Small intestine (tissue), 7 donors: ENCODE results near the gene RER1. TPM values are rescaled to one million over a fixed set of nuclear protein-coding genes. Genes with fewer than 3 reads are reported as not detected.

Experiments used
- DNase-seq, 2 donors: peaks; one replicate each; pipeline versions ENCODE4 v3.0.0 to v3.0.0-alpha.2; 2013
- FAIRE-seq: peaks from 2 replicates; lab custom pipeline; 2012; peaks lifted over from hg19 to GRCh38; lab: Jason Lieb, UNC
- H3K27ac ChIP-seq, 3 donors: one replicate each; pipeline ENCODE4 v1.5.1; 2013; ENCODE audit warnings: low read length in 2 of 3, mild to moderate bottlenecking in 2 of 3, control low read depth in 1 of 3, inconsistent platforms in 1 of 3, low read depth in 1 of 3, moderate library complexity in 1 of 3
- H3K27me3 ChIP-seq, 3 donors: one replicate each; pipeline ENCODE4 v1.6.1; 2013; ENCODE audit warnings: low read length in 3 of 3, inconsistent platforms in 1 of 3; ENCODE audit not compliant: control insufficient read depth in 3 of 3, insufficient read depth in 3 of 3
- H3K36me3 ChIP-seq, 3 donors: one replicate each; pipeline ENCODE4 v1.6.1; 2013; ENCODE audit warnings: low read length in 3 of 3, inconsistent platforms in 1 of 3, low read depth in 1 of 3, mild to moderate bottlenecking in 1 of 3, moderate library complexity in 1 of 3; ENCODE audit not compliant: control insufficient read depth in 3 of 3, insufficient read depth in 2 of 3
- H3K4me1 ChIP-seq, 3 donors: one replicate each; pipeline ENCODE4 v1.6.1; 2013; ENCODE audit warnings: low read length in 2 of 3, inconsistent platforms in 1 of 3, low read depth in 1 of 3, mild to moderate bottlenecking in 1 of 3, moderate library complexity in 1 of 3; ENCODE audit not compliant: control insufficient read depth in 3 of 3, insufficient read depth in 2 of 3
- H3K4me3 ChIP-seq, 3 donors: one replicate each; pipeline ENCODE4 v1.5.1; 2013; ENCODE audit warnings: low read length in 3 of 3, control low read depth in 1 of 3, inconsistent platforms in 1 of 3, low read depth in 1 of 3, mild to moderate bottlenecking in 1 of 3, moderate library complexity in 1 of 3
- H3K9me3 ChIP-seq, 2 donors: one replicate each; pipeline ENCODE4 v1.6.1; 2013; ENCODE audit warnings: low read depth in 1 of 2, low read length in 1 of 2; ENCODE audit not compliant: control insufficient read depth in 2 of 2, insufficient read depth in 1 of 2
- WGBS, 3 donors: extraction: QIAGEN DNeasy Blood & Tissue Kit; methylation state at CpG; one replicate each; pipeline ENCODE4 v1.1.7; 2013; 5-methylcytosine and 5-hydroxymethylcytosine counted together
- polyA plus RNA-seq, 4 donors: library from polyadenylated mRNA; stranded (reverse) in 3 of 4; unstranded in 1 of 4; fragments of 200-250 nt in 3 of 4; fragments of 120-200 nt in 1 of 4; gene quantifications; one replicate each; pipeline versions ENCODE4 v1.2.1 to v1.2.3, GENCODE V29; 2013
- donor health status: healthy with polysubstance abuse.
- donor health status: control.
- donor health status: control.
- donor health status: Bipolar disorder and iron deficiency.
- donor health status: healthy.

Gene RER1
- polyA plus RNA-seq, 4 donors = 70.0 to 140 (median 88.7) TPM

DNA sequence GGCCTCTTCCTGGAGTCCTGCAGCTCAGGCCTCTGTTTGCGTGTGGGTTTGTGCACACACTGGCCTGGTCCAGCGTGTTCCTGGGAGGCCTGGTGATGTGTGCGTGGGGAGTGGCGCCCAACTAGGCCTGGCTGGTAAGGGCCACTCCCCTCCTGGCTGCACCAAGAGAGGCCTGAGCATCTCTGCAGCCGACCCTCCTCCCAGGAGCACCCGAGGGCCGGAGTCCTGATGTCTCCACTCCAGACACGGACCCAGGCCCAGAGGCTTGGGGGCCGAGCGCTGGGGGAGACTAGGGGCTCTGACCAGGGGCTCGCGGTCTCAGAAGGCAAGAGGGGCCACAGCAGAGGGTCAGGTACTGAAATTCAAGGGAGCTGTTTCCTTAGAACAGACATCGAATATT is 33.6 kb upstream of the RER1 start:
- H3K36me3 ChIP-seq = peaks cover 0 to 14% (median 0%) of the 10 kb centered on the region in 3 donors
- FAIRE-seq (no peak), DNase-seq (no peak)
- no peaks in the 10 kb centered on the region for H3K4me1 ChIP-seq
- H3K27me3 ChIP-seq = no peaks in the 10 kb centered on the region
- no peak overlapping the region for H3K27ac ChIP-seq
- WGBS, 3 donors = 88 to 93% (median 89%) methylated on average over 13 of the region's 13 CpGs
- no peaks in the 10 kb centered on the region for H3K9me3 ChIP-seq
- no peak overlapping the region for H3K4me3 ChIP-seq

DNA sequence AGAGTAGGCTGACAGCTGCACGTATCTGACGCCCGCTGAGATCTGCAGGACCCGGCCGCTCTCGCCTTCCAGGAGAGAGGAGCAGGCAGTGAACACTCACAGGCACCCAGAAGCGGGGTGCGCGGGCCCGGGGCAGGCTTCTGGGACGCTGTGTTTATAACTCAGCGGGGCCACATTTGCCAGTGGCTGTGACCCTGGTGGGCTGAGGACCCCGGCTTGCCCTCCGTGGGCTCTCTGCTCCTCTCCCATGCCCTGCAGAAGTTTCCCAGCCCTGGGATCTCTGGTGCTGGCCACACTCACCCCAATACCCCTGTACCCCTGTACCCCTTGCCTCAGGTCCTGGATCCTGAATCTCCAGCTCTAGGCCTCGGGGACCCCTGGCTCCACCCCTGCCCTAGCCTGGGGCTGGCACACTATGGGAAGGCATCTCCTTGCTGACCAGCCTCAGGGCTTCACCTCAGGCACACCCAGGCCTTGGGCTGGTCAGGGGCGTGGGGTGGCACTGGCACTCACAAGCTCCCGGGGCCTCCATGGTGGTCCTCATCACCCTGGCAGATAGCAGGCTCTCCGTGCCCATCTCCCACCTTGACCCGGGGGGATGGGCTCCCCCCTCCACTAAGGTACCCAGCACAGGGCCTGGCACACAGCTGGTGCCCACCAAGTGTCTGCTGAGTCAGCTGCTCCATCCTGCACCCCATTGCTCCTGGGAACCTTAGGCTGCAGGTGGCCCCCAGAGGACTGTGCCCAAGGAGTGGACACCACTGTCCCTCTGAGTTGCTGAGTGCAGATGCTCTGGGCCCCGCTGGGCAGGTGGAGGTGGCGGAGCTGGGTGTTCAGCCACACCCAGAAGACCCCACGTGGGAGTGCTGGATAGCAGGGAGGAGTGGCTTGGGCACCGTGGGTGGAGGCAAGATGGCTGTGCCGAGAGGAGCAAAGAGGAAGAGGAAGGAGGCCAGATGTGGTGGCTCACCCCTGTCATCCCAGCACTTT is 32.7 kb upstream of the RER1 start:
- Histone ChIP-seq H3K27me3 (no peaks in the 10 kb centered on the region), H3K4me1 (no peaks in the 10 kb centered on the region), H3K36me3 (peaks cover 0 to 14% (median 0%) of the 10 kb centered on the region in 3 donors), H3K27ac (no peak overlapping the region), H3K9me3 (peaks cover 0 to 2% of the 10 kb centered on the region in 2 donors), H3K4me3 (no peak overlapping the region)
- FAIRE-seq (no peak), DNase-seq (no peak)
- WGBS, 3 donors = 84 to 90% (median 88%) methylated on average over 23 to 24 of the region's 24 CpGs

DNA sequence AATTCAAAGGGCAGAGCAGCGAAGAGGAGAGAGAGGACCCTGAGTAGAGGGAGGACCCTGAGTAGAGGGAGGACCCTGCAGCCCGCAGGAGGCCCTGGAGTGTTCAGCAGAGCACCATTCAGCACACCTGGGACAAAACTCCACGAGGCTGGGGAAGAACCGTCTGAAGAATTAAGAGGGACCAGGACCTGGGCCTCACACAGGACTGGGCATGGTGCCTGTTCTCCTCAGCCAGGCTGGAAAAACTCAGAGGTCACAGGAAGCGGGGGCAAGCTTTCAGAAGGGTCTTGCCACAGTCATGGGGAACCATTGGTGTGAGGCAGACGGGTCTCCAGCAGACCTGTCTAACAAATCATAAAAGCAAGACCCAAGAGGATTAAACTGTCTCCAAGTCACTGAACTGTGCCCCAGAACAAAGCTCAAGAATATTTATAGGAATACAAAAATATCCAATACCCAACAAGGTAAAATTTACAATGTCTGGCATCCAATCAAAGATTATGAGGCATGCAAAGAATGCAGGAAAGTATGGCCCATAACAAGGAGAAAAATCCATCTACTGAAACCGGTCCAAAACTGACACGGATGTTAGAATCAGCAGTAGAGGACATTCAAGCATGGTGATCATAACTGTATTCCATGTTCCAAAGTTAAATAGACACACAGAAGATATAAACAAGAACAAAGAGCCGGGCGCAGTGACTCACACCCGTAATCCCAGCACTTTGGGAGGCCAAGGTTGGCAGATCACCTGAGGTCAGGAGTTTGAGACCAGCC is 30.9 kb upstream of the RER1 start:
- DNase-seq (no peak), FAIRE-seq (no peak)
- H3K4me3 ChIP-seq = no peak overlapping the region
- 78 to 88% (median 82%) methylated on average over 11 of the region's 11 CpGs for WGBS, 3 donors
- no peak overlapping the region for H3K27ac ChIP-seq
- no peaks in the 10 kb centered on the region for H3K27me3 ChIP-seq
- H3K36me3 ChIP-seq = peaks cover 0 to 14% (median 0%) of the 10 kb centered on the region in 3 donors
- peaks cover 0 to 2% of the 10 kb centered on the region in 2 donors for H3K9me3 ChIP-seq
- H3K4me1 ChIP-seq = no peaks in the 10 kb centered on the region

DNA sequence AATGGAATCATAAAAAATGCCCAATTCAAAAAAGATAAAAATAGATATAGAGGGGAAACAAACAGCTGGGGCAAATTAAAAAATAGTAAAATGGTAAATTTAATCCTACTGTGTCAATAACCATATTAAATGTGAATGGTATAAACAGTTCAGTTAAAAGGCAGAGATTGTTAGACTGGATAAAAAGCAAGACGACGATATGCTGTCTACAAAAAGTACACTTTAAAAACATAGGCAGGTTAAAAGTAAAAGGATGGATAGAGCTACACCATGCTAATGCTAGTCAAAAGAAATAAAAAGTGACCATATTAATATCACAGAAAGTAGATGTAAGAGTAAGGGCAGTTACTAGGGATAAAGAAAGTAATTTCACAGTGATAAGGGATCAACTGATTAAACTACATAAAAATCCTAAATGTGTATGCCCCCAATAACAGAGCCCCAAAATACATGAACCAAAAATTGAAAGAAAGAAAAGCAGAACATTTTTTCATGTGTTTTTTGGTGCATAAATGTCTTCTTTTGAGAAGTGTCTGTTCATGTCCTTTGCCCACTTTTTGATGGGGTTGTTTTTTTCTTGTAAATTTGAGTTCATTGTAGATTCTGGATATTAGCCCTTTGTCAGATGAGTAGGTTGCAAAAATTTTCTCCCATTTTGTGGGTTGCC is 27.7 kb upstream of the RER1 start:
- Histone ChIP-seq H3K27ac (no peak overlapping the region), H3K4me1 (no peaks in the 10 kb centered on the region), H3K27me3 (no peaks in the 10 kb centered on the region), H3K36me3 (peaks cover 0 to 8% (median 0%) of the 10 kb centered on the region in 3 donors), H3K9me3 (peaks cover 0 to 2% of the 10 kb centered on the region in 2 donors), H3K4me3 (no peak overlapping the region)
- FAIRE-seq = no peak
- 95 to 100% (median 98%) methylated on average over 2 of the region's 2 CpGs for WGBS, 3 donors
- DNase-seq = no peak

DNA sequence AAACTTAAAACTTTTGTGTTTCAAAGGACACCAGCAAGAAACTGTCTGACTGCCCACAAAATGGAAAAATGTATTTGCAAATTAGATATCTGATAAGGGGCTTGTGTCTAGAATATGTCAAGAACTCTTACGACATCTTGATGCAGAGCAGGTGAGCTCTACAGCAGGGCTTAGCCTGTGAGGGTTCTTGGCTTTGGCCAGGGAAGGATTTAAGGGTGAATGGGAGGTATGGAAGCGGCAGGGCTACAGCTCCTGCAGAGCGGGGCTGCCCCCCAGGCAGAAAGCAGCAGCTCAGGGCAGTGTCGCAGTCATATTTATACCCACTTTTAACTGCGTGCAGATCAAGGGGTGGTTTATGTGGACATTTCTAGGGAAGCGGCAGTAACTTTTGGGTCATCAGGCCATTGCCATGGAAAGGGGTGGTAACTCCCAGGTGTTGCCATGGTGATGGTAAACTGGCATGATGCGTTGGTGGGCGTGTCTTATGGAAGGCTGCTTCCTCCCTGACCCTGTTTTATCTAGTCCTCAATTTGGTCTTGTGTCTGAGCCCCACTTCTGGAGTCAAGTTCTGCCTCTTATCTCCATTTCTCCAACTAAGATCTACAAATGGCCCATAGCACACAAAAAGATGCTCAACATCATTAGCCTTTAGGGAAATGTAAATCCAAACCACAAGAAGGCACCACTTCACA is 23.4 kb upstream of the RER1 start:
- 90 to 95% (median 93%) methylated on average over 8 of the region's 8 CpGs for WGBS, 3 donors

DNA sequence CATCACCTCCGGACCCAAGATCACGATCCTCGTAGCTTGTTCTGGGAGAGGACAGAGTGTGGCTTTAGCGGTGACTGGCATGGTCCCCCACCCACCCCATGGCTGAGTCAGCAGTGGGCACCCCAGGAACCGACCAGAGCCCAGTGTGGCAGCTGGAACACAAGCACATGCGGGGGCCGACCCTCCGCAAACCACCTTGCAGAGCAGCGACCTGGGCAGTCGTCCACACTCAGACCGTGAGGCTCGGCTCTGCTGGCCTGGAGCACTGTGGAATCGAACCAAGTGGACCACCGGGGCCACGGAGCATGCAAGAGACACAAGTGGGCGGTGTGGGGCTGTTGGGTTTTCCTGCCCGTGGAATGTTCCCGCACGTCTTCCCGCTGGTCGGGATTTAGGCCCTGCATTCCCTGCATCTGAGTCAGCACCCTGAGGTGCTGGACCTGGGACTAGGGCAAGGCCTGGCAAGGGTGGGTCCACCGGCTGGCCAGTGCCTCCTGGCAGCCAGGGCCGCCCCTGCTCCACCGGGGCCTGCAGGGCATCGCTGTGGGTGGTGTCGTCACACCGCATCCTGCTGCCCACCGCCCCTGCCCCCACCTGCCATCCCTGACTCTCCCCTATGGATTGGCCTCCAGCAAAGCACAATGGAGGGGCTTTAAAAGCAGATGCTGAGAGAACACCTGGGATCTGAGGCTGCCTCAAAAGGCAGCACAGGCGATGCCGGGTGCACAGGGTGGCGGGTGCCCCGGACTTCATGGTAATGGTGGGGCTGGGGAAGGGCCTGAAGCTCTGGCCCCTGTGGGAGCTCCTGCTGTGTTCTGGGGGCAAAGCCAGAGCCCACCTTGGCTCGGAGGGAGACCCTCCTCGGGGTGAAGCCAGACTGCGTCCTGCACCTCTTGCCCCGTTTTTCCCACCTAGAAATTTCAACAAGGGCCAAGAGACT is 18.8 kb upstream of the RER1 start:
- no peak for FAIRE-seq
- Histone ChIP-seq H3K27ac (no peak overlapping the region), H3K36me3 (peaks cover 0 to 15% (median 0%) of the 10 kb centered on the region in 3 donors), H3K9me3 (no peaks in the 10 kb centered on the region), H3K4me1 (peaks cover 0 to under 1% (median 0%) of the 10 kb centered on the region in 3 donors), H3K4me3 (no peak overlapping the region), H3K27me3 (no peaks in the 10 kb centered on the region)
- WGBS, 3 donors = 90 to 93% (median 92%) methylated on average over 34 to 36 of the region's 36 CpGs
- DNase-seq = no peak

More for the DNA sequence above, 23.4 kb upstream of the RER1 start:
- Histone ChIP-seq H3K27me3 (no peaks in the 10 kb centered on the region), H3K27ac (no peak overlapping the region), H3K4me1 (no peaks in the 10 kb centered on the region), H3K9me3 (peaks cover 0 to 2% of the 10 kb centered on the region in 2 donors), H3K4me3 (no peak overlapping the region), H3K36me3 (peaks cover 0 to 13% (median 0%) of the 10 kb centered on the region in 3 donors)
- no peak for DNase-seq
- FAIRE-seq = no peak

DNA sequence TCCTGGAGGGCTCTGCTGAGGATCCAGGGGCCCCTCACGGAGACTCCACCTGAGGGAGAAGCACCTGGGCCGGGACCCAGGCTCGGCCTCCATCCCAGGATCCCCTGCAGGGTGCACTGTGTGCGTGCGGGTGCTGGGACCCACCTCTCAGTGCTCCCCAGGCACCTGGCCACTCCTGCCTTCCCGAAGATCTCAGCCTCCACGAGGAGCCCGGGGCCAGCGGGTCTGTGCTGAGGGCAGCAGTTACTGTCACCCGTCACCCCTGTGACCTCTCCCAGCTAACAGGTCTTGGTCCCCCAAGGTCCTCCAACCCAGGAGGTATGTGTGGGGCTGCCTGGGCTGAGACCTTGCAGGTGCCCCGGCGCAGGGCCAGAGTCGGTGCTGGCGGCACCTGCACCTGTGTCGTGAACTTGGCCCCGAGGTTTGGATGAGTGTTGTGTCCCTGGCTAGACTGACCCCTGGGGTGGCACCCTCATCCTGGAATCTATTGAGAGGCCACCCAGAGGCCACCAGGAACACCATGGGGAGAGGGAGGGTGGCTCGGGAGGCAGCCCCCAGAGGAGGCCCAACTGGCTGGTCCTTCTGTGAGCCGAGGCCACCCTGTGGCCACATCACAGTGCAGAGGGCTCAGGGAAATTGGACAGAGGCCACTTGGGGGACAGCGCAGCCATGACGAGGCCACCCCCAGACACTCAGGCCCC is 17.9 kb upstream of the RER1 start:
- no peak overlapping the region for H3K27ac ChIP-seq

More for the DNA sequence above, 17.9 kb upstream of the RER1 start:
- peaks cover 0 to 6% (median 0%) of the 10 kb centered on the region in 3 donors for H3K4me1 ChIP-seq
- no peak overlapping the region for H3K4me3 ChIP-seq
- FAIRE-seq (no peak), DNase-seq (no peak)
- no peaks in the 10 kb centered on the region for H3K27me3 ChIP-seq
- 89 to 93% (median 89%) methylated on average over 18 to 20 of the region's 20 CpGs for WGBS, 3 donors
- no peaks in the 10 kb centered on the region for H3K9me3 ChIP-seq
- H3K36me3 ChIP-seq = peaks cover 0 to 11% (median 0%) of the 10 kb centered on the region in 3 donors
